Dedifferentiated amniotic fluid mesenchymal stem cell (primary cell): ENCODE results near the gene NOSTRIN.
A peak's percentile ranks its signal among the peaks of the same experiment; 100 is the strongest.
"Not testable (repeated sequence)": the region's sequence is repeated elsewhere in the genome, so short reads cannot be mapped to it uniquely, and the experiment has no call there.

ENCODE experiments used
- DNase-seq: peaks from one replicate; pipeline ENCODE4 v3.0.0-alpha.2; 2016; ENCODE audit errors: extremely low spot score

Gene NOSTRIN, protein sequence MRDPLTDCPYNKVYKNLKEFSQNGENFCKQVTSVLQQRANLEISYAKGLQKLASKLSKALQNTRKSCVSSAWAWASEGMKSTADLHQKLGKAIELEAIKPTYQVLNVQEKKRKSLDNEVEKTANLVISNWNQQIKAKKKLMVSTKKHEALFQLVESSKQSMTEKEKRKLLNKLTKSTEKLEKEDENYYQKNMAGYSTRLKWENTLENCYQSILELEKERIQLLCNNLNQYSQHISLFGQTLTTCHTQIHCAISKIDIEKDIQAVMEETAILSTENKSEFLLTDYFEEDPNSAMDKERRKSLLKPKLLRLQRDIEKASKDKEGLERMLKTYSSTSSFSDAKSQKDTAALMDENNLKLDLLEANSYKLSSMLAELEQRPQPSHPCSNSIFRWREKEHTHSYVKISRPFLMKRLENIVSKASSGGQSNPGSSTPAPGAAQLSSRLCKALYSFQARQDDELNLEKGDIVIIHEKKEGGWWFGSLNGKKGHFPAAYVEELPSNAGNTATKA

DNA sequence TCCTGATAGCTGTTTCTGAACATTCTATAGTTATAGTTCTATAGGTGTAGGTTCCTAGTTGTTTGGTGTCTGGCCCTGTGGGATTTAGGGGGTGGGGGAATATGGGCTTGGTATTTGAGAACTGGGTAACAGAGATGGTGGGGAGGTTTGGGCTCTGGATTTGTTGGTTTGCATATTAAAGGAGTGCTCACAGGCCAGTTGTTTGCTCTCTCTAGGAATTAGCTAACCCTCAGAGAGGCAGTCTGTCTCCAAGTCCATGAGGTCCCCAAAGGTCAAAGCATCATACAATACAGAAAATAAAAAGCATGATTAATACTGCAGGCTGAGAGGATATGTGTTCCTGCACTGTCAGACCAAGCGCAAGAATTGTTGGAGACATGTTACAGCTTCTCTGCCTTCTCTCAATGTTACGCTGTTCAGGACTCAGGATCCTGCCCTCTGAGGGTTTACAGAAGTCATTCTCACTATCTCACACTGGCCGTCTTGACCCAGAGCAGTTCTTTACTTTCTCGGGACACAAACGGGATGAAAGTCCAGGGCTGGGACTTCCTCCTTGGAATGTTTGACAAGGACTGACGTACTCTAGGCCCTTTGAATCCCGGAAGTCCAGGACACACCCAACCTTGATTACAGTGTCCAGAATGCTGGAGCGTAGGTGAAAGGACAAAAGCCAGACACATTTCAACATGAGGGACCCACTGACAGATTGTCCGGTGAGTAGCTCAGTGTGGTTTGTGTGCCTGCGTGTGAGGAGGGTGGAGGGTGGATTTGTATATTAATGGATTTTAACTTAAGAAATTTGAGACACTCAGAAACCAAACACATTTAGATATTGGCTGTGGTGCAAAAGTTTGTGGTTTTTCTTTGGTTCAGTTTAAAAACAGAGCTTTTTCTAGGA lies at the start of gene NOSTRIN:
Gene NOSTRIN (plus strand): TSS at position 677 of the 898 bp plus-strand sequence. CDS start 10 bp downstream, at position 687.
- peak; percentile 47 for DNase-seq

DNA sequence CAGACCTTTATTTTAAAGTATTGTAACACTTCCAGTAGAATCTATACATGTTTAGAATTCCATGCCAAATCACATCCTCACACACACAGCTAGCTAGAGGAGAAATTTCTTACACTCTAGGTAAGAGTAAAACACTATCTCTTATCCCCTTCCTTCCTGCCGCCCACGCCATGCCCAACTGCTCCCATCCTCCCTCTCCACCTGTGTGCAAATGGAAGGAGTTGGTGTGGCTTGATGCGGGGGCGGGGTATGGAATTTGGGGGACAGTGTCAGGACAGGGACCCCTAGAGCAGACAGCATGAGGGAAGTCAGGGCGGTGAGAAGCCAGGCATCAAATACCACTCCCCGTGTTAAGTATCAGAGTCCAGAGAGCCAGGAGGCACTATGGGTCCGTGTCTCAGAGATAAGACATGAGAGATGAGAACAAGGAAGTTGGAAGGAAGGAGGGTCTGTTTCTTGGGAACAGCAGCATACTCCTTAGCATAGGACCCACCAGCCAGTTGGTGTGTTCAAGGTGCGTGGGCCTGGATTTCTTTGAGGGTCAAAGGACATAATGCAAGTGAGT lies 48.6 kb upstream of the NOSTRIN start:
- no peak for DNase-seq

DNA sequence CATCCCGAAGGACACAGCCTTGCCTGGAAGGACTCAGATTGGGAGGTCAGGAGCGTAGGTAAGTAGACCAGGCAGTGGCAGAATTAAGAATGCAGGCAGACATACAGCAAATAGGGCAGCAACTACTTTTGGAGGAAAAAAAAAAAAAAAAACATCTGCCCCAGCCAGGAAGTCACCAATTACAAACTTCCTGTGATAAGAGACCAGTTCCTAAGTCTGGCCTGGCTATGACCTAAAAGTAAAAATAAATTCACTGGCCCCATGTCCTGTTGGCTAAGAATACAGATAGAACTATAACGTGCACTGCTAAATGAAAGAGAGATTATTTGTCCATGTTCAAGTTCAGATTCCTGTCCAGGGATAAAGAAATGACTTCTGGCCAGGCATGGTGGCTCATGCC lies 45.2 kb upstream of the NOSTRIN start:
- no peak for DNase-seq

DNA sequence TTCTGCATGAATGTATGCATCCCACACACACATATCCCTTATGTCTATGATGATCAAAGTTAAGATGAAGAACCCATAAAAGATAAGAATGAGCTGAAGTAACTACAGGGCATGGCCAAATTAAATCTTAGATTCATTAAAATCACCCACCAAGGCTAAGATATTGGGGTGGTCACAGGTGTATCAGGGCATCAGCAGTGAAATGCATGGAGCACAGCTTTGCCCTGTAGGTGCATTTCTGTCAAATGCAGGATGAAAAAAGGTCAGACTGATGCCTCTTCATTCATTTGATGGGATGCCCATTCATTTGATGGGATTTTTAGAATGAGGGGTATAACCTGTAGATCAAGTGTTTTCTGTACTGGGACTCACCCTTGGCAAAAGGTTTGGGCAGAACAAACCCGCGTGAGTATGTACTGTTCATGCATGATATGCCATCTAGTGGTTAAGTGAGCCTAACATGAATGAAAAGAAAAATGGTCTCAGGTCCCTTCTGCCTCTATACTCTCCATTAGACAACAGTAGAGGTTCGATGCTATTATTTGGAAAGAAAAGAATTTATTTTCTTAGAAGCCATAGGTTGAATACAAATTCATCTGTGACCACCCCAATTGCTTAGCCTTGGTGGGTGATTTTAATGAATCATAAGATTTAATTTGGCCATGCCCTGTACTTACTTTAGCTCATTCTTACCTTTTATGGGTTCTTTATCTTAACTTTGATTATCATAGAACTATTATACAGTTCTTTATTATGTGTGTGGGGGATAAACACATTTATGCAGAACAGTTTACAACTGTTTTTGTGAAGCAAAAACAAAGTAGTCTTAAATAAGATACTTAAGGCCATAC lies 43.2 kb upstream of the NOSTRIN start:
- peak; percentile 67 for DNase-seq

DNA sequence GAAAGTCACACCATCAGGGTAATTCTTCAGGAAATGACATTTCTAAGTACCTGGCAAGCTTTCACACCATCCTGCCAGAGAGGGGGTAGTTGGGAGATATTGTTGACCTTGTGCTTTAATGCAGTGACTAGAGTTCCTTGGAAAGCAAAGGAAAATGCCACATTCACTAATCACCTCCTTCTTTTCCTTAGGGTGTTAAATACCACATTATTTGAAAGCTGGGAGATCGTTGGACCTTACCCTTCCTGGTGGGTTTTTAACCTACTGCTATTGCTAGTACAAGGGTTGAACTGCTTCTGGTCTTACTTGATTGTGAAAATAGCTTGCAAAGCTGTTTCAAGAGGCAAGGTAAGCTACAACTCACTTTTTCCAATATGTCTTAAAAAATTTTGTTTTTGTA lies 37.0 kb upstream of the NOSTRIN start:
- no peak for DNase-seq

DNA sequence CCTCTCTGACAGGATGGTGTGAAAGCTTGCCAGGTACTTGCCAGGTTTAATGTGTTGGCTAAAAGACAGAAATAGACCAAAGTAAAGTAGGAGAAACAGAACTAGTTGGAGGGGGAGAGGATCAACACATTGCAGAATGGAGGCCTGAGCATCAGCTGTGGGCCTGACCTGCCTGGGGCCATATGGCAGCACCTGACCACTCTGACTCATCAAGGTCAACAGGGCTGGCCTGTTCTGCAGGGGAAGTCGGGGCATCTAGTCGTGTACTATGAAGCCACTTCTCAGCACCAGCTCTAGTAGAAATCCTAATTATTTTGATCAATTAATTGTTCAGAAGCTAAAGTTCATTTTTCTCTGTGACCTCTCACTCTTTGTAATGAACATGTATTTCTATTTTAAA lies 35.8 kb upstream of the NOSTRIN start:
- no peak for DNase-seq

DNA sequence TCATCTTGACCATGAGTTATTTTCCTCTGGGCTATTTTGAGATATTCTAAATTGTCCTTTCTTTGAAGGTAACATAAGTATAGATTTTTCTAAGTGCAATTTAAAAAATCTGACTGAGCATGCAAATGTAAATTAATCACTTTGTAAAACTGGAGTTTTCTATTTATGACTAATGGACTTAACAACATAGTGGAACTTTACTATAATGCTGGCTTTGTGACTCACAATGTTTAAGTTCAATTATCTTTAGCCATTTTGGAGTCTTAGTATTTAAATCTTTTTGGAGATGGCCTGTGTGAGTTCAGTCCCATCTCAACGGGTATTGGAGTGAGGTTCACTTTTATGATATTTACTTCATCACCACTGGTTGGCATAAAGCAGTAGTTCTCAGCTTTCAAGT lies 35.2 kb upstream of the NOSTRIN start:
- DNase-seq: no peak

DNA sequence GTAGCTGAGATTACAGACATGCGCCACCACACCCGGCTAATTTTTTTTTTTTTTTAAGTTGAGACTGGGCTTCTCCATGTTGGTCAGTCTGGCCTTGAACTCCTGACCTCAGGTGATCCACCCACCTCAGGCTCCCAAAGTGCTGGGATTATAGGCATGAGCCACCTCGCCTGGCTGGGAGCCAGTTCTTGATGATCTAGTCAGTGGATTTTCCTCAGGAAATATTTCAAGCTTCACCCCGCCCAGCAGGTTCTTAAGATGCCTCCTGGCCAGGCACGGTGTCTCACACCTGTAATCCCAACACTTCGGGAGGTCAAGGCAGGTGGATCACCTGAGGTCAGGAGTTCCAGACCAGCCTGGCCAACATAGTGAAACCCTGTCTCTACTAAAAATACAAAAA lies 34.1 kb upstream of the NOSTRIN start:
- DNase-seq: not testable (repeated sequence)

DNA sequence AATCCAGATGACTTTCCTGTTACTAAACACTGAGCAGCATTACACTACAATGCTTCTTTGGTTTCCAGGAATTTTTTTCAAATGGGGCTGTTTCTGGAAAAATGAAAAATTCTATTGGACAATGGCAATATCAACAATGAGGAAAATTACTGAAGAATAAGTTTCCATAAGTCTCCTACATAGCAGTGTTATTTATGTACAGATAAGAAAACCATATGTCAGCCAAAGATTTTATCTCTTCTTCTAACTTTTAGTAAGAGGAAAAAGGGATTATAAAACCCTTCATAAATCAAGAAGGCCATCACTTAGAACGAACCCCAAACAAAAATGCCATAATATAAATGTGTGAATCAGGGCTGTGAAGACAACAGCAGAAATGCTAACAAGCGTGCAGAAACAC lies 31.6 kb upstream of the NOSTRIN start:
- peak; percentile 16 for DNase-seq

DNA sequence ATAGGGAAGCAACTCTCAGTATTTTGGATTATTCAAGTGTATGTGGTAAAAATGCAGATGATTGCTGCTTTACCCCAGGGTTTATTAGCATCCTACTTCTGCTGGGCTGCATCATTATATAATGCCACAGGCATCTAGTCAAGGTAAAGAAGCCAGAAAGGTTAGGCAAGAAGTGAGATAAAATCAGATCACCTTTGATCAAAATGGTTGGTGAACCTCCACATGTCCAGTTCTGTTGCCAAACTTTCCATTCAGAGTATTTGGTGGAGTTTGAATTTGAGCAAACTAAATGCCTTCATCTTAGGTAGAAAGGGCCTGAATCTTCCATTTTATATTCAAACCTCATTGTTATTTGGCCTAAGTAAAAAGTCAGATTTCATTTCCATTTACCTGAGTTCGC lies 29.7 kb upstream of the NOSTRIN start:
- no peak for DNase-seq

DNA sequence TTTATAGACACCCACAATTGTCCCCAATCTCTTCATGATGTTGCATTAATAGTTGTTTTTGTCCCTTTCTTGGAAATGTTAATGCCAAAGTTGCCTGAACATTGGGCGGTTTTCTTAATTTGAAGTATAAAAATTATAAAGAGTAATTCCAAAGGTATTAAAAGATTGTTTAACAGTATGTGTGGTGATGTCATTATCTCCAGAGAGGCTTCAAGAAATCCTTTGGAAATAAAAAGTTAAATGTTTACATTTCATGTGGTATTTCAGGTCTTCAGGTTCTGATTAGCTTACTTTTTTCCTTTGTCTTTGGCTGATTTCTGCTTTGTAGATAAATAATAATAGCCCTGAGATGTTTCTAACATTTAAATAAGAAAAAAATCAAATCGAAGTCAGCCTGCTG lies 29.3 kb upstream of the NOSTRIN start:
- DNase-seq: no peak

DNA sequence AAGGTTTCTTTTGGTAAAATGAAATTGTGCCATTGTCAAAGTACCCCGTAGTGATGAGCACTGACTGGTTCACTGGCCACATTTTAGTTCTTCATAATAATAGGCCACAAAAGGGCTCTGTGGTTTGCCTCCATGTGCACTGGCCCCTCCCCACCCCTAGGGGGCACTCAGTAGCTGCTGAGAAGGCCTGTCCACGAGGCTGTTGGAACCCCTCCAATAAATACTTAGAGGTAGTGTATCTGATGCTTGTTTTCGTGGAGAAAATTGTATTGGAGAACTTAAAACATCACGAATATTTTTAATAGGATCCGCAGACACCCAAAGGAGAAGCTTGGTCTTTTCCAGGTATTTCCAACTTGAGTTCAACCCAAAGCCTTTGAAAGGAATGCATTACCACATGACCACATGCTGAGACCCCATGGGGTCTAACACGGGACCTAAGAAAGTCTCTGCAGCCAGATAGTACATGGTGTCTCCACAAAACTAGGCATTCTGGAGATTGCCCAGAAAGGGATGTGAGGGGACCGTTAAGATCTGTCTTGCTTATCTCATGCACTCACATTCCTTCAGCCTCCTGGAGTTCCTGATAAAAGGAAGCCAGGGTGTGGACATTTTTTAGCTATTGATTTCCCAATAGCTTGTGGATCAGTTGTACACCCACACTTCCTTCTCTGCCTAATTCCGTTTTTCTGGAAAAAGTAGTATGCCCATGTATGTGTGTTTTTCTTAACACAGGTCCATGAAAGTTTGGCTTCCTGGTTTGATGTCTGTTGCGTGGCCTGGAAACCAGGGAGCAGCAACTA lies 28.5 kb upstream of the NOSTRIN start:
- DNase-seq: peak; percentile 24

DNA sequence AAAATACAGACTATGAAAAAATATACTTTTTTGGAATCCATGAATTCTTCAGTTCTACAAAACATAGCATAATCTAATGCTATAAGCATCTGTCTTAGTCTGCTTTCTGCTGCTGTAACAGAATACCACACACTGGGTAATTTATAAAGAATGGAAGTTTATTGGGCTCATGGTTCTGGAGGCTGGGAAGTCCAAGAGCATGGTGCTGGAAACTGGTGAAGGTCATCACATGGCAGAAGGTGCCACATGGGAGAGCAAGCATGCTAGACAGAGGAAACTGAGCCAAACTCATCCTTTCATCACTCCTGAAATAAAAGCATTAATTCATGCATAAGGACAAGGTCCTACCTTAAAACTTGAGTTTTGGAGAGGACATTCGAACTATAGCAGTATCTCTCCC lies 26.6 kb upstream of the NOSTRIN start:
- no peak for DNase-seq

DNA sequence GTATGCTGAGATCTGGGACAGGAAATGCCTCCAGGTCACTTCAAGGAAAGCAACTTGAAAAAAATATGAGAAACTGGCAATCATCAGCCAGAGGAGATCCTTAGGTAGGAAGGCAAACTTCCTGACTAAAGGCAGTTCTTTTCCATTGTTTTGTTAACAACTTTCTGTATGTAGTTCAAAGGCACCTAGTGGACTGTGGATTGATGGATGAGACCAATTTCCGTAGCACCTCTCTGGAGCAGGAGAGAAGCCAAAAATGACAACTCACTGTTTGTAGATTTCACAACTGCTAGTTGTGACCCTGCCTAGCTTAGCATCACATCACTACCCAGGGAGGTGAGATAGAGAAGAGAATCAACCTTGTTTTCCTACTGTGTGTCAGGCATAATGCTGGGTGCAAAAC lies 21.8 kb upstream of the NOSTRIN start:
- DNase-seq: no peak

DNA sequence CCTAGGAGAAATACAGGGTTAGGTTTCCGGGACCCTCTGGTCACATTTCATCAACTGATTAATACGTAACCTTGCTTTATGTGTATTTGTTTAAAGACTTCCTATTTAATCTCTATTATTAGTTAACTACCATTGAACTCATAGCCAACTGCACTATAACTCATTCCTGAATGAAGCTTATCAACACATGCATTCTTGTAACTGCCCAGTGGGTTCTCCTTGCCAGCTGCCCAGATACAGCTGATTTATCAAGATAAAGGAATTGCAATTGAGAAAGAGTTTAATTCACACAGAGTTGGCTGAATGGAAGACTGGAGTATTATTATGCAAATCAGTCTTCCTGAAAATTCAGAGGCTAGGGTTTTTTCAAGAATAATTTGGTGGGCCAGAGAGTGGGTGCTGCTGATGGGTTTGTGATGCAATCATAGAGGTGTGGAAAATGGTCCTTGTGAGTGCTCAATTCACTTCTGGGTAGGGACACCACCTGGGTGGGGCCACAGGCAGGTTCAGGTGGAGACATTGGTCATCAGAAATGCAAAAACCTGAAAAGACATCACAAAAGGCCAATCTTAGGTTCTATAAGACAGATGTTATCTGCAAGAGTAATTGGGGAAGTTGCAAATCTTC lies 21.1 kb upstream of the NOSTRIN start:
- DNase-seq: no peak

DNA sequence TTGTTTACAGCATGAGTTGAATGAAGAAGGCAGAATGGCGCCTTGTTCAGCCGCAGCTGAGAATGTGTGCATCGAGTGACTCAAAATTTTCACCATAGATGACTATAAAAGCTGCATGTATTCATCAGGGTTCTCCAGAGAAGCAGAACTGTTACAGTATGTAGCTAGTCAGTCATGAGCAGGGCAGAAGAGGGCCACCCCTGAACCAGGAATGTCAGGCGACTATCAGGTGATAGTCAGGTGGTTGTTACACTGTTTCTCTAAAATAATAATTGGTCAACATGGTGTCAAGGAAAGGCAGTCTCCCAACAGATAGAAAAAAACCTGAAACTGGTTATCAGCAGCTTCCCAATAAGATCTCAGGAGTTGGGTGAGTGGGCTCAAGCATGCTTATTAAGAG lies 20.2 kb upstream of the NOSTRIN start:
- DNase-seq: no peak

DNA sequence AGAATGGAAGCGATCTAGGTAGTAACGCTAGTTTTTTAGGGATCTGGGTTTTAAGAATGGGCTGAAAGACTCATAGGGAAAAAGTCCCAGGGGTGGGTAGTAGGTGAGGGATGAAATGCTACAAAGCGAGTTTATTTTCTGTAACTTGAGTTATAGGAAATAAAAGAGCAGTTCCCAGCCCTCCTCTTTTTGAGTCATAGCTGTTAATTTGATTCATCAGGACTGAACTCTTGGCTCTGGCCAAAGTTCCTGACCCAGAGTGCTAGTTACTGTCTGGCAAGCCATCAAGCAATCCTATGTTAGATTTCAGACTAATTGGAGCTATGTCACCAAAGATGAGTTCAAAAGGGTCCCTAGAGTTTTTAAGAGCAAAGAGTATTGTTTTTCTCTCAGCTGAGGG lies 17.4 kb upstream of the NOSTRIN start:
- no peak for DNase-seq

DNA sequence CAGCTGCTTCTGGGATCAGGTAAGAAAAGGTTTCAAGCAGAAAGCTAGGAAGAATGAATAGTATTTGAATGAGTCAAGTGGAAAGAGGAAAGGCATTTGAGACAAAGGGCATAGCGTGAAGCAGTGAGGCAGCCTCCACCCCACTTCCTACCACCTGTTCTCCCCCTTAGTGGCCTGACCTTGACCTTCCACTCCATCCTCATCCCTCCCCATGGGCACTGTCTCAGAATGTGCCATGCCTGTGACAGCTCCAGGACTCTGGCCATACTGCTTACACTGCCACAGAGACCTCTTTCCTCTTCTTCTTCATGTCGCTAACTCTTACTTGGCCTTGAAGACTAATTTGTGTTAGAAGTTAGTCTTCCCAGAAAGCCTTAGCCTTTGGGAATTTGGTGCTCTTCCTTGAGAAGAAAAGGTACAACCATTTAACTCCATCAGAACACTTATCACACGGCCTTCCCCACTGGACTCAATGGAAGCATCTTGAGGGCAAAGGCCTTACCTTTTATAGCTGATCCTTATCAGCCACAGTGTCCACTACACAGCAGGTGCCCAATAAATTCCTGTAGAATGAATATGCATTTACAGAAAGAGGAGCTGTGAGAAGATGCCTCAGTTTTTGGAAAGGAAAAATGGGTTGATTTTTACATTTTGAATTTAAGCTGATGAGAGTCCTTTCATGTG lies 15.2 kb upstream of the NOSTRIN start:
- DNase-seq: no peak

DNA sequence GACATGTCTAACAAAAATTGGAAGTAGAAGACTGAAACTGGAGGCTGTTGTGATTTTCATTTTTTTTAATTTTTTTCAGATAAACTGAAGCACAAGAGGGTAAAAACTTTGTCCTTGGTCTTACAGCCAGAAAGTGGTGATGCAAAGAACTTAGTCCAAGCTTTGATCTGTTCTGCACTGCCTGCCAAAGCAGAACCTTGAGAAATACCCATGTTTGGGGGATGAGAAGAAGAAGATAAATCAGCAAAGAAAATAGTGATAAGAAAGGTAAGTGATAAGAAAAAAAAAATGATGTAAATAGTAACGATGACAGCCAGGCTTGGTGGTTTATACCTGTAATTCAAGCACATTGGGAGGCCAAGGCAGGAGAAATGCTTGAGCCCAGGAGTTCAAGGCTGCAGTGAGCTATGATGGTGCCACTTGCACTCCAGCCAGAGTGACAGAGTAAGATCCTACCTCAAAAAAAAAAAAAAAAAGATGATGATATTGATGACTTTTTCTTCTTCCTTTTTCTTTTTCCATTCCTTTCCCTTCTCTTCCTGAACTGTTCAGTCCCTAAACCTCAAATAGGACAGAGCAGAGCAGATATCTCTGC lies 14.6 kb upstream of the NOSTRIN start:
- DNase-seq: no peak
